Glomerular visceral epithelial cell (primary cell): ENCODE data around the gene SYT9.

Experiments used
- DNase-seq: peaks from one replicate; pipeline ENCODE4 v3.0.0-alpha.2; 2016; ENCODE audit errors: extremely low spot score

SYT9 gene

DNA sequence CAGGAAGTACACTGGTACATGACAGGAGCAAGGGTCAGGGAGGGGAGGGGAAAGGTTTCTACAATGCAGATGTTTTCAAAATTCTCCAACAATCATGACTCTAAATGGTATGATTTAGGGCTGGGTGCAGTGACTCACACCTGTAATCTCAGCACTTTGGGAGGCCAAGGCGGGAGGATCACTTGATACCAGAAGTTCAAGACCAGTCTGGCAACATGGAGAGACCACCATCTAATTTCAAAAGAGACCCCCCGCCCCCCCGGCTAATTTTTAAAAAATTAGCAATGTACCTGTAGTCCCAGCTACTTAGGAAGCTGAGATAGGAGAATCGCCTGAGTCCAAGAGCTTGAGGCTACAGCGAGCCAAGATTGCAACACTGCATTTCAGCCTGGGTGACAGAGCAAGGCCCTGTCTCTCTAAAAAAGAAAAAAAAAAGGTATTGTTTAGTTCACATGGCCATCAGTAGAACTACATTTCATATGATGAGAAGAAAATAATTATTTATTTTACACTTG lies 217.7 kb downstream of the SYT9 start:
- no peak for DNase-seq

DNA sequence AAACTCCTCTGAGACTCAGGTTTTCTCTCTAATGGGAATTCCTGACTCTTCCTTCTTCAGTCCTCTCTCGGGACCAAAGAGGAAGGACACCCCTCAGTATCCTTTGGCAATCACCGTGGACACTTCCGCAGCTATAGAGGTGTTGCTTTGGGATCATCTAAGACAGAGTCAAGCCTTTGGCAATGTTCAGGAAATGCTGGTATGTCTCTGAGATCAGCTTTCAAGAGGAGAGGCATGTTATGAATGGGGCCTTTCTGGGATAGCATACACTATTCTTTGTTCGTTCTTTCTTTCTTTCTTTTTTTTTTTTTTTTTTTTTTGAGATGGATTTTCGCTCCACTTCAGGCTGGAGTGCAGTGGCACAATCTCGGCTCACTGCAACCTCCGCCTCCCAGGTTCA lies 219.4 kb downstream of the SYT9 start:
- no peak for DNase-seq

DNA sequence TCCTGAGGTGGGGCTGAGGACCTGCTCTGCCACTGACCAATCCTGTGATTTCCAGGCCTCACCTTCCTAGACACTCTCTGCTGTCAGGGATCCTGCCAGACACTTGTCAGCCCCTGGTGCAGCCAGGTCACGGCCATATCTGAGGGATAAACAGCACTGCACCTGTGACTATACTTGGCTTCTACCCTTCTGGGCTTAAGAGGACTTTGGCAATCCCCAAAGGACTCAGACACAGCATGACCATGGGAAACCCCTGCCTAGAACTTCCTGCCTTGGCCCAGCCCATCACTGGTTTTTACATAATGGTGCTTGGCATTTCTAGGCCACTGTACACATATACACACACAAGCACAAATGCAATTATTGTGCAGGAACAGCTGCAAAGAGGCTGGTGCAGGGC lies 222.0 kb downstream of the SYT9 start:
- DNase-seq, result no peak

DNA sequence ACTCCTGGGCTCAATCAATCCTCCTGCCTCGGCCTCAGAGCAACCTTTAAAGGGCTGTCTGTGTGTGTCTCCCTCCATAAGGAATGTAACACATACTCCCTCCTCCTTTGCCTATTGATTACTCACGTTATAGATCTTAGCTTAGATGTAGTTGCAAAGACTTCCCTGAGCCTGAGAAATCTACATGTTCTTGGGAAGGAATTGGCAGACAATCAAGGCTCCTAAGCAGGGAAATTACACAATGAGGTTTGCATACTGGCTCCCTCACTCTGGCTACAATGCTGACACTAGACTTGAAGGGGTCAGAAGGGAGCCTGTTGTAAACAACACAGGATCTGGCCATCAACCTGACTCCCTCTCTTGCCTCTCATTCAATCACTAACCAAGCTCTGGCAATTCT lies 228.4 kb downstream of the SYT9 start:
- DNase-seq, result no peak

DNA sequence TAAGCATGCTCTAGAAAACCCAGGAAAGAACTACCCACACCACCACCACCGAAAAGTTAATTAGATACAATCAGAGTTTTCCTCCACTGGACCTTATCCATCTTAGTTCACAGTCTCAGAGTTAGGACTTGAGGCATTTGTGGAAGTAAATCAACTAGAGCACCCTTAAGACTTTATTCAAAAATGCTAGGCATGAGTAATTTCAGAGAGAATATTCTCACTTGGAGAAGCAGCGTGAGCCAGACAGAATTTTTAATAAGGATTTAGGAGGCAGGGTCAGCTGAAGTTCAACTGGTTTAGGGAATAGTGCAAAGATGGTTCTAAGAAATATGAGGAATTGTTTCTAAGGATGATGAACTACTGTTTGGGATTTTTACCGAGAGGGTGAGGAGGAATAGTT lies 232.4 kb downstream of the SYT9 start:
- no peak for DNase-seq

DNA sequence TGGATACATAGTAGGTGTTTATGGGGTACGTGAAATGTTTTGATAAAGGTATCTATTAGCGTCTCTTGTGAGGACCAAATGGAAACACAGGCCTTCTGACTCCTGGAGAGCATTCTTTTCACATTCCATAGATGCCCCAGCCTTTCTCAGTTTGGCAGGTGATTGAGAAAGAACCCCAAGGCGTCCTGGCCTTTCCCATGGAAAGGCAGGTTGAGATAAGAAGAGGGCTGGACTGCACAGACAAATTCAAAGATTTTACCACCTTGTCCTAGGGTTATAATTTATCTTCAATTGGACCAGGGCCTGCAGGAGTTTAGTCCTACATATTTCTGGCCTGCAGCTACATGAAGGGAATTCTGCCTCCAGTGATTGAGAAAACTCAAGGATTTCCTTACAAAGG lies 232.9 kb downstream of the SYT9 start:
- no peak for DNase-seq

DNA sequence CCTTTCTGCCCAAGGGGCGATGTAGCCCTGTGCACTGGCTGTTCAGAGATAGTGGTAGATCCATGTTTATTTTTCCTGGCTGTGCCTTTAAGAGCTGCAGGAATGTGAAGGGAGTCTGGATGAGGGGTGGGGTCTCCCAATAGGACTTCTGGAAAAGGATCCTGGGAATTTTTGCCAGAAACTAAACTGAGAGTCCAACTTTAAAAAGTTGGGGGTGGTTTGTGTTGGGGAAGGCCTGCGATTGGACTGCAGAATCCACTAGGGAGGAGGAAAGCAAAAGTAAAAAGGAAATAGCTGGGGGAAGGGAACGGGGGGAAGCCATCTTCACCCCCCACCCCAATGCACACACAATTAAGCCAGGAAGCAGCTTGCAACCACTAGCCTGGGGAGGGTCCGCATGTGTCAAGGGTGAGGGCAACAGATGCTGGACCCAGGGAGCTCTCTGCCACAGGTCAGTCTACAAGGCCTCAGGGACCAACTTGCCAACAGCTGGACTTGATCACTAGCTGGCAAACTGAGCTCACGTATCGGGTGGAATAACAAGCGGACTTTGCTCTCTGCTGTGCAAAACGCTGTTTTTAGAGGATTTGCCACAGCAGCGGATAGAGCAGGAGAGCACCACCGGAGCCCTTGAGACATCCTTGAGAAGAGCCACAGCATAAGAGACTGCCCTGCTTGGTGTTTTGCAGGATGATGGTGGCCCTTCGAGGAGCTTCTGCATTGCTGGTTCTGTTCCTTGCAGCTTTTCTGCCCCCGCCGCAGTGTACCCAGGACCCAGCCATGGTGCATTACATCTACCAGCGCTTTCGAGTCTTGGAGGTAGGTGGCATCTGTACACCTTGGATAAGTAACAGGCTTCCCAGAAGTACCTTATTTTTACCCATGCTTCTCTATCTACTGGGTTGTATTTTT lies 233.7 kb downstream of the SYT9 start, which contains the start of gene OLFML1:
OLFML1 (plus strand) TSS at position 321 of the 912 bp plus-strand sequence; CDS start at position 691, 370 bp downstream.
- no peak for DNase-seq

DNA sequence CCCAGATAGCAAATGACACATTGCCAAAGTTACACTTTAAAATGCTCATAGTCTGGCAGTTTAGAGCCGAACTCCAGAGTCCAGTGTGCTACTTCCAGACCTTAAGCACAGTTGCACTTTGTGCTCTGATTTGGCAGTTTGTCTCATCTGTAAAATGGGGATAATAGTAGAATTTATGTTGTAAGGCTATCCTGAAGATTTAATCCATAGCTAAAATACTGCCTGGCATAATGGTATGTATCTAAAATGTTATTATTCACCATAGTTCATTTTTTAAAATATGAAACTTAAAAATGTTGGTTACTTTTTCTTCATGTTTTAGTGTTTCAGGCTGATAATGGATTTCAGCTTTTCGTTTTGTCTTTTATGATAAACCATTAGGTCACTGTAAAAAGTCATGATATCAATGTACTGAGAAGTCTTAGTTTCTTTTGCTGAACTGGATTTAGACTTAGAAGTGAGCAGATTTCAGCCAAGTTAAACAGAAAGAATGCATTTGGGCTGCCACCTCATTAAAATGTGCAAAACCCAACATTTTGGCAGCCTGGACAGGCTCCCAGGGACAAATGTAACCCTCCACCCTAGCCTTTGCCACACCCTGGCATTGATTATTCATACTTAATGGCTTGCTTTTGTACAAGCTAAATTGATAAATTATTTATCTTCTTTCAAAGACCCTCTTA lies 234.5 kb downstream of the SYT9 start:
- DNase-seq, result no peak

DNA sequence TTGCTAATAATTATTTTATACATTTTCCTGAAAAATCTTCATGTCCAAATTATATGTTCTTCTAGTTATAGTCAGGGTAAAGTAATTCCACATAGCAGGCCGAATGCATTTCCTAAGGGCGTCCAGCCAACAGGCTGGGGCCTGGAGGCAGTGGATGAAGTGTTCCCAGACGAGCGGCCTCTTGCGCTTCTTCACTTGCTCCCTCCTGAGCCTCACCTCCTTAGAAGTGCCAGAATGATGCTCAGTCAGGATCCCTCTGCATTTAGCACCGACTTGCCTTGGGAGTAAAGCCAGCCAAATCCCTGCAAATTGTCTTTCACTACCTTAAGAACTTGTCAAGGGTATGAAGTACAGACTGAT lies 235.1 kb downstream of the SYT9 start:
- DNase-seq, result no peak

DNA sequence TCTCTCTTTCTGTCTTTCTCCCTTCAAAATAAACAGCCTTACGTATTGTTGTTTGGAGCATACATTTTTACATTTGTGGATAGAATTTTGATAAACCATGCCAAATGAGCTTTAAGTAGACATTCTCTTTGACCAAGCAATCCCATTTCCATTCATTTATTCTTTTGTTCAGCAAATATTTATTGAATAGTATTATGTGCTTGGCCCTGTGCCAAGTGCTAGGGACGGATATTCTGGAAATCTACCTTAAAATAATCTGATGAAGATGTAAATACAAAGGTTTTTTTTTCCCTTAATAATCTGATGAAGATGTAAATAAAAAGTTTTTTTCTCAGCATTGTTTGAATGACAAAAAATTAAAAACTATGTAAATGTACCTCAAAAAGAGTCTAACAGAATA lies 235.7 kb downstream of the SYT9 start:
- no peak for DNase-seq

DNA sequence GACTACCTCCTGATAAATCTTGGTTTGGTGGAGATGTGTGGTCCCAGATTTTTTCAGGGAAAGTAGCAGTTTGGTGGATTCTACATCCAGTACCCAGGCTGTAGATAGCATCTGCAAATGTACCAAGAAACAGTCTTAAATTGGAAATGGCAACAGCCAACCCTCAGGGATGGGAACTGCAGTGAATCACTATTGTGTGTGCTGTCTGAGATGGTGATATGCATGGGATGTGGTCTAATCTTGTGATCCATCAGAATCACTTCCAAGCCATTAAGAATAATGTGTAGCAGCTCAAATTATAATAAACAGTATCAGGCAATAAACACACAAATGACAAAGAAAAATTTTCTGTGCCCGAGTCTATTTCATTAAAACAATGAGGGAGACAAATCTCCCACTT lies 237.0 kb downstream of the SYT9 start:
- no peak for DNase-seq

DNA sequence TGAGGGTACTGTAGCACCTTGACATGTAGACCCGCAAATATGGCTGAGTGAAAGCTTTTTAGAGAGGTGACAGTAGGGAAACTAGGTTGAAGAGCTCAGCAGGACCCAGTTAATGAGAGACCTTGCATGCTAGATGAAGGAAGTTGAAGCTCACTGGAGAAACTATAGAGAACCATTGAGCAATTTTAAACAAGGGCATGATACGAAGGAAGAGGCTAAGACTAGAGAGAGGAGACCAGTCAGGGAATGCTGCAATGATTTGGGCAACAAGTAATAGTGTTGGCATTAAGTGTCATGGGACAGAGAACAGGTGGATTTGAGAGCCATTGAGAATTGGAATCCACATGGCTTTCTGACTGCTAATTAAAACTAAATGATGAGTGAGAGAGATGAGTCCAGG lies 237.7 kb downstream of the SYT9 start:
- DNase-seq, result no peak

DNA sequence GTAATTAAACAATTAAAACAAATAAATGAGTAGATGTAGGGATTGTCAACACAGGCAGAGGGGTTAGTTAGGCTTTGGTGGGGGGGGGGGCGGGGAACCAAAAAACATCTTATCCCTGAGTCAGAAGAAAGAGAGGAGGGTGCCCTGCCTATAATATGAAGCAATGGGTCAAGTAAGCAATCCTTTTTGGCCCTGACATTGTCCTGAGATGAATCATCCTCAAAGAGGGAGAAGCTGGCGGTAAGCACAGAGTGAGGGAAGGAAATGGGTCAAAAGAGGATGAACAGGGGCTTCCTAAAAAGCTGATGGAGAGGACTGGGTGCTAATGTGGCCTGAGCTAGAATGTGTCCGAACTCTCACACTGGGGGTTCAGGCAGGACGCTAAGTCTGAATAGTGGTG lies 238.3 kb downstream of the SYT9 start:
- DNase-seq, result no peak

DNA sequence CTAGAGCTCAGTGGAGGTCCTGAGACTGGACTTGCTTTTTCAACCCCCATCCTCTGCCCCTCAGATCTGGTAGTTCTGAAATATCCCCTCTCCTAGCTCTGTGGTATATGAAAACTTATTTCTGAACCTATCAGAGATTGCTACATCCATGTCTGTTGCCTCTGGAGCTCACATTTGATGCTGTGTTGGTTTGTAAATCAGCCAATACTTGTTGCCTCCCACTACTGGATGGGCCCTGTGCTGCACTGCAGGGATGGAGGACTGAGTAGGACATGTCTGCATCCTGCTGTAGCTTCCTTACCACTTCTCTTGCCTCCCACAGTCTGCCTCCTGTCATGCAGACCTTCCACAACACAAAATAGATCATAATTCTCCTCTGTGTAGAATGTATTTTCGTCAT lies 238.8 kb downstream of the SYT9 start:
- no peak for DNase-seq

DNA sequence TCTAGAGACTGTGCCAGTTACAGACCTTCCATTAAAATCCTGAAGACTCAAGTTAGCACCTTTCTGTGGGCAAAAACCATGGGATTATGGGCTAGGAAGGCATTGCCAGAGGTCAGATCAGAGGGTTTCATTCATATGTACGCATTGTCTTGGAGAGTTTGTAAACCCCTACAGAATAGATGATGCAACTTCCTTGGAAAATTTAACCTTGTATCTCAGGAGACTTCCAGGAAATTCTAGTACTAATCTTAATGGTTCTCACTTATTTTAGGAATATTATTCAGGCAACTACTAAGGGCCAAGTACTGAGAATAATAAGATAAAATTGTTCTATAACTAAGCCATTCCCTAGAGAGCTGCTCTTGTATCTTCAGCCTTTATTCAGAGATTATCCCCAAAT lies 240.5 kb downstream of the SYT9 start:
- DNase-seq, result no peak

DNA sequence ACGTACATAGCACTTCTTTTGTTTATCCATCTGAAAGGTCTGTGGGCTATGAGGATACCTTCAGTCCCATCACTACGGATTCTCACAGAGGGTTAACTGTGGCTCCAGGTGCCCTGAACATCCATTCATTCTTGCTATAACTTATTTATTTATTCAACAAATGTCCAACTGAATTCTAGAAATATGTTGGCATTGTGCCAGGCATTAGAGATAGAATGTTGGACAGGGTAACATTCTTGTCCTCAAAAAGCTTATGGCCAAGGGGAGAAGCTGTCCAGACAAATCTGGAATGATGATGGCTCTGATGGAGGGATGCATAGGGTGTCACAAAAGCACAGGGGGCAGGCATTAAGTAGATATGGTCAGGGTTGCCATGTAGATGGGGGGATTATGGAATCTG lies 242.0 kb downstream of the SYT9 start:
- DNase-seq, result no peak

DNA sequence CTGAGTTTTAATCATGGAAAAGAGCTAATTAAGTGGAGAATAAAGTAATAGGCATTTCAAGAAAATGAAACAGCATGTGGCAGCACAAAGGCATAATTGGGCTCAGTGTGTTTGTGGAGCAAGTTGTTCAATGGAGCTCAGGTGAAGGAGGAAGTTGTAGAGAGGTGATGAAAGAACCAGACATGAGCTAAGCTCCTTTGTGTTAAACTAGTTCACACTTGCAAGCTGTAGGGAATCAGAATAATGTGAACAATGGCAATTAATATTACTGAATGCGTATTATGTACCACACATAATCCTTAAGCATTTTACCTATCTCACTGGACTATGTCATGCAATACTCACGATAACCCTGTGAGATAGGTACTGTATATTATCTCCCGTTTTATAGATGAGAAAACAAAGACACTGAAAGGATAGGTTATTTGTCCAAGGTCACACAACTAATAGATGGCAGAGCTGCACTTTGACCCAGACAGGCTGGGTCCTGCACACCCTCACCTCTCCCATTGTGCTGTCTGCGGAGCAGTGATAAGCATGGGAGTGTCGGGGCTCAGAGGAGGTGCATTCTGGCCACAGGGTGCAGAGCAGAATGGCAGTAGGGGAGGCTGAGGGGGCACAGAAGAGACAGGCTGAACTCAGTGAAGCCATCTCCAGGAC lies 242.5 kb downstream of the SYT9 start:
- no peak for DNase-seq

DNA sequence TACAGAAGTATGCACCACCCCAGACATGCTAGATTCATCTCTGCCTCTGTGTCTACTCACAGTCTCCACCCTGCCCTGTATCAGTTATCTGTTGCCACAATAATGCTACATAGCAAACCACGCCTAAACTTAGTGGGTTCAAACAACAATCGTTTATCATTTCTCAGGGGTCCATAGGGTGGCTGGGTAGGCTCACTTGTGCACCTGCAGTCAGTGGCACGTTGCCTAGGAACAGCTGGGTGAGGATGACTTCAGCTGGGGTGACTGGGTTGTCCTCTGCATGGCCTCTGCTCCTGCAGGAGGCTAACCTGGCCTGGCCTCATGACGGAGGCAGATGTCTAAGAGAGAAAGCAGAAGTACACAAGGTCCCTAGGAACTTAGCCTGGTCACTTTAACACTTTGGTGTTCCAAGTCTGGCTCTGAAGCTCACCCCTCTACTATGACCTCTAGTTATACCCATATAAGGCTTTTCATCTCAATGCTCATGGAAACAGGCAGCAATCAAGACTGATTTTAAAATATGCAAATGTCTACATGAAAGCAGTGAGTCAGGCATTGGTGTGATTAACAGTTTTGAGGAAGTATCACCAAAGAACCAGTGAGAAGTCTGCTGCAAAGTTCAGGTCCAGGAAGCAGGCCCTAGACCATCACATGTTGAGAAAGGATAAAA lies 244.3 kb downstream of the SYT9 start:
- DNase-seq, result no peak

DNA sequence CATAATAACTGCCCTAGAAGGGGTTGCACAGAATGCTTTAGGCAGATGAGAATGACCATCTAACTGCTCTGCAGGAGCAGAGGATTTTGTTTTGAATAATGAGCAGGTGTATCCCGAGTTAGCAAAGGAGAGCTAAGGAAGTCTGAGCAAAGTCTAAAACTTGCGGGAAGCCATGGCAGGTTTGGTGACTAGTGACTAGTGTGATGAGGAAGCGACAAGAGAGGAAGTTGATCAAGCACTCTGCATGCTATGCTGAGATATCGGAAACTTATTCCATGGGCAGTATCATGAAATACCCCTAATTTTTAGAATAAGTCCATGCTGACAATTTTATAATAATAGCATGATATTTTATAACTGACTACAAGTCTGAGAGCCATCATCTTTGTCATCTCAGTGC lies 246.5 kb downstream of the SYT9 start:
- no peak for DNase-seq

DNA sequence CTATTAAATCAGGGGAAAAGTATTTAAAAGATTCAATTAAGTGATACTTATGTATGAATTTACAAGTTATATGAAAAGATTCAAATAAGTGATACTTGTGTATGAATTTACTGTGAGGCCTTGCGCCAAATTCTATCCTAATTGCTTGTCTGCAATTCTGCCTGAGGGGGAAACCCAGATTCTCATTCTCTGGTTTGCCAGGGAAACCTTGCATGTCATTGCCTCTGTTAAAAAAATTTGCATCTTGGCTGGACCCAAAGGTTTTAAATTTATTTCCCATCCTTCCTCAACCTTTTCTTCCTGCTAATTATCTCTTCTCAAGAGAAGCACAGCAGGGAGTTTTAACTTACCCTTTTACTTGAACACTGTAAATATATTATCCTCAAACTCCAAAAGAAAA lies 247.4 kb downstream of the SYT9 start:
- DNase-seq, result no peak

DNA sequence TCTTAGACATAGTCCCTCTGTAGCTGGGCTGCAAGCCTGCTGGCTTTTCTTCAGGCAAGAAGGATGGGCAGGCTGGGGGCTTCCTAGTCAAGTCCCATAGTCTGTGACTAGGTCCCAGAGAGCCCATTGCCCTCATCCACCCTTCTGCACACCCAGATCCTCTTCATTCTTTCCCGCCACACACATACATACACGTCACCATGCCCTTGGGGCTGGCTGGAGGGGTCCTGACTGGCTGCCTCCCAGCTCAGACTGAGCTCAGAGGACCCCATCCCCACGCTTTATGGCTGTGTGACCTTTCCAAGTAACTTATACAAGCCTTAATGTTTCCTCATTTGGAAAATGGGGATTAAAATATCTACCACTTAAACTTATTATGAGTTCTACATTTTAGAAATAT lies 248.5 kb downstream of the SYT9 start:
- no peak for DNase-seq

DNA sequence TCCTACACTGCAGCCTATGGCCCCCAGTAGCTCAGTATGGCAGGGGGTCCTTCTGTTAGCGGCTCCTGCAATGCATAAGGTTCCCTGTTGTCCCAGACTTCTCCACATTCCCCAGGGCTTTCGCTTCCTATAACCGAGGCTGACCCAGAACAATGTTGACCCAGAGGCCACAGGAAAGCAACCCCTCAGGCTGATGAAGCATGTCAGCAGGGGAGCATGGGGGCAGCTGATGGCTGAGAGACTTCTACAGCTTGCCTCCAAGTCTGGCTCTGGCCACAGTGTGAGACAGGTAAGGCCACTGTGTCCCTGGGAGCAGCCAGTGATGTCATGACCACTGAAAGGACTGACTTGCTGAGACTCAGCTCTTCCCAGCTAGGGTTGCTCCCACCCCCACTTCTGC lies 249.5 kb downstream of the SYT9 start:
- no peak for DNase-seq
